GM10266 (cell line): Measurements from ENCODE around the gene LTBP4.

ENCODE experiments used
- DNase-seq: peaks from one replicate; pipeline ENCODE4 v3.0.0; 2012; ENCODE audit errors: extremely low spot score
- CTCF ChIP-seq: IDR thresholded peaks from 2 replicates; pipeline ENCODE4 v1.5.1; 2012; ENCODE audit warnings: mild to moderate bottlenecking, low read depth; ENCODE audit not compliant: control insufficient read depth, insufficient read depth; ENCODE audit errors: missing control alignments

LTBP4 gene

GRCh38 chr19:40603389-40604170, 2.4 kb downstream of the LTBP4 start:
- no peak for TF ChIP-seq CTCF
- peak; percentile 95 for DNase-seq

GRCh38 chr19:40604171-40604646, 3.0 kb downstream of the LTBP4 start:
- no peak for TF ChIP-seq CTCF
- no peak for DNase-seq

- no peak for TF ChIP-seq CTCF
- no peak for DNase-seq
Observed at GRCh38 chr19:40604647-40605215, 3.6 kb downstream of the LTBP4 start.

- TF ChIP-seq CTCF = peak; percentile 54
- DNase-seq = peak; percentile 85
Observed at GRCh38 chr19:40605216-40605971, 4.2 kb downstream of the LTBP4 start.

- DNase-seq = no peak
- TF ChIP-seq CTCF = no peak
Observed at GRCh38 chr19:40607311-40608239, 6.4 kb downstream of the LTBP4 start.

GRCh38 chr19:40608240-40608621, 7.1 kb downstream of the LTBP4 start:
- DNase-seq = no peak
- TF ChIP-seq CTCF = no peak
